HS-5 (cell line): ENCODE results near the gene KLK13.

Experiments
- DNase-seq: peaks from one replicate; pipeline ENCODE4 v3.0.0-alpha.2; 2012; ENCODE audit warnings: low read depth

The KLK13 gene

GRCh38 chr19:51019544-51019925, 45.4 kb downstream of the KLK13 start, which contains the start of gene KLK10:
KLK10 (minus strand) TSS chr19:51019709; CDS start chr19:51019130, 579 bp downstream.
- DNase-seq, result no peak

- no peak for DNase-seq
Observed at GRCh38 chr19:51018745-51019543, 45.9 kb downstream of the KLK13 start.

GRCh38 chr19:51016798-51017683, 47.9 kb downstream of the KLK13 start:
- no peak for DNase-seq

GRCh38 chr19:51015691-51016267, 49.1 kb downstream of the KLK13 start:
- no peak for DNase-seq

- DNase-seq, result no peak
Observed at GRCh38 chr19:51014242-51014641, 50.6 kb downstream of the KLK13 start.

- DNase-seq, result no peak
Observed at GRCh38 chr19:51012661-51013190, 52.2 kb downstream of the KLK13 start.

- no peak for DNase-seq
Observed at GRCh38 chr19:51010066-51010795, 54.7 kb downstream of the KLK13 start.

- no peak for DNase-seq
Observed at GRCh38 chr19:51009061-51009891, 55.6 kb downstream of the KLK13 start.

- no peak for DNase-seq
Observed at GRCh38 chr19:51007488-51007887, 57.4 kb downstream of the KLK13 start.

- no peak for DNase-seq
Observed at GRCh38 chr19:51006406-51006805, 58.5 kb downstream of the KLK13 start.
